ENCODE results near the gene GLI1.
A peak's percentile ranks its signal among the peaks of the same experiment; 100 is the strongest.
"Not testable (repeated sequence)": the region's sequence is repeated elsewhere in the genome, so short reads cannot be mapped to it uniquely, and the experiment has no call there.

GLI1 gene

GRCh38 chr12:57459750-57460467 lies at the start of gene GLI1:
TSS of gene GLI1 (plus strand) at chr12:57459785. CDS start at chr12:57463692, 3,907 bp downstream.
- DNase-seq (ENCODE audit: low spot score) = no peak
- Histone ChIP-seq H3K27ac (peak within 1 kb of the TSS; percentile 49 to 92), H3K4me3 (peak within 1 kb of the TSS; percentile 93)
- no peak for TF ChIP-seq CTCF (IDR thresholded peaks at IDR 0.05)

GRCh38 chr12:57410534-57410933 lies 49.1 kb upstream of the GLI1 start:
- TF ChIP-seq CTCF (IDR thresholded peaks at IDR 0.05) = no peak
- no peak overlapping the region for H3K27ac ChIP-seq
- DNase-seq (ENCODE audit: low spot score) = no peak
- no peak overlapping the region for H3K4me3 ChIP-seq

GRCh38 chr12:57414160-57414559 lies 45.4 kb upstream of the GLI1 start:
- not testable (repeated sequence) for H3K4me3 ChIP-seq; H3K27ac ChIP-seq; DNase-seq (ENCODE audit: low spot score)

- Histone ChIP-seq H3K4me3 (no peak overlapping the region), H3K27ac (no peak overlapping the region)
- DNase-seq (ENCODE audit: low spot score) = no peak
- TF ChIP-seq CTCF (IDR thresholded peaks at IDR 0.05) = no peak
Measured at GRCh38 chr12:57415088-57415487, 44.5 kb upstream of the GLI1 start.

- DNase-seq (ENCODE audit: low spot score) = no peak
- H3K4me3 ChIP-seq = no peak overlapping the region
- H3K27ac ChIP-seq = no peak overlapping the region
- no peak for TF ChIP-seq CTCF (IDR thresholded peaks at IDR 0.05)
Measured at GRCh38 chr12:57416039-57416996, 43.3 kb upstream of the GLI1 start.

GRCh38 chr12:57418255-57418654 lies 41.3 kb upstream of the GLI1 start:
- H3K27ac ChIP-seq = no peak overlapping the region

More at GRCh38 chr12:57418255-57418654, 41.3 kb upstream of the GLI1 start:
- no peak overlapping the region for H3K4me3 ChIP-seq
- TF ChIP-seq CTCF (IDR thresholded peaks at IDR 0.05) = no peak
- DNase-seq (ENCODE audit: low spot score) = no peak

All from coronary artery (tissue), 2 donors.